ENCODE results near the gene CYP2A6. TPM values are rescaled to one million over a fixed set of nuclear protein-coding genes. Genes with fewer than 3 reads are reported as not detected.

The CYP2A6 gene
- total and polyA plus RNA-seq, 7 experiments from 2014 or later = 0.19 to 0.43 (median 0.27) TPM; not detected in 4

- Histone ChIP-seq H3K4me1 (ENCODE audit: control insufficient read depth in 2 of 2, insufficient read depth in 2 of 2, low read length in 2 of 2) (peaks cover 75 to 80% of the 10 kb centered on the region in 2 donors), H3K4me3 (ENCODE audit: low read length) (peak overlapping the region; percentile 54), H3K27me3 (ENCODE audit: control insufficient read depth in 2 of 2, insufficient read depth in 2 of 2, low read length in 2 of 2) (no peaks in the 10 kb centered on the region), H3K27ac (ENCODE audit: low read depth, low read length) (peak overlapping the region; percentile 87), H3K36me3 (ENCODE audit: control insufficient read depth in 2 of 3, insufficient read depth in 3 of 3, low read length in 3 of 3) (peaks cover 0 to 28% (median 0%) of the 10 kb centered on the region in 3 experiments), H3K9me3 (ENCODE audit: control insufficient read depth in 2 of 3, low read length in 3 of 3) (no peaks in the 10 kb centered on the region)
- no peaks in the 10 kb centered on the region for H3K9me3 Mint-ChIP-seq
- peaks cover 0 to 43% (median 8%) of the 10 kb centered on the region in 5 donors for H3K36me3 Mint-ChIP-seq
- peak overlapping the region; percentile 80 to 100 (median 94) for H3K4me3 Mint-ChIP-seq
- no peaks in the 10 kb centered on the region for H3K27me3 Mint-ChIP-seq
- ChIA-PET POLR2A (interaction anchor here (0.9 to 8.7 kb wide), 8 partner anchors 9 to 460 kb away, joined by 3 to 84 read pairs (median 5); partner anchors contain the start of genes ACTMAP, RAB4B and SNRPA), CTCF (no interaction called here)
- no peak for ATAC-seq
- DNase-seq = no peak
- H3K27ac Mint-ChIP-seq = peak overlapping the region; percentile 95 to 99 (median 98)
- intact Hi-C loops (cut with micrococcal nuclease) = loop anchor here (5.0 kb wide), 3 partner anchors 360 to 550 kb away; partner anchors contain the start of genes SERTAD3 (in 1 of the 2) and TGFB1 (in 1 of the 2)
- peaks cover 64 to 88% (median 85%) of the 10 kb centered on the region in 7 donors for H3K4me1 Mint-ChIP-seq
These were observed 47.7 kb downstream of the CYP2A6 start for GRCh38 chr19:40802300-40803169.

- CTCF ChIA-PET = interaction anchor here (0.9 kb wide), 3 partner anchors 51 to 118 kb away, joined by 3 to 4 read pairs (median 3); partner anchors contain the start of genes ACTMAP and SNRPA
- Histone ChIP-seq H3K4me3 (ENCODE audit: low read length) (peak overlapping the region; percentile 54), H3K36me3 (ENCODE audit: control insufficient read depth in 2 of 3, insufficient read depth in 3 of 3, low read length in 3 of 3) (peaks cover 0 to 25% (median 0%) of the 10 kb centered on the region in 3 experiments), H3K27me3 (ENCODE audit: control insufficient read depth in 2 of 2, insufficient read depth in 2 of 2, low read length in 2 of 2) (no peaks in the 10 kb centered on the region), H3K9me3 (ENCODE audit: control insufficient read depth in 2 of 3, low read length in 3 of 3) (no peaks in the 10 kb centered on the region), H3K4me1 (ENCODE audit: control insufficient read depth in 2 of 2, insufficient read depth in 2 of 2, low read length in 2 of 2) (peaks cover 68 to 72% of the 10 kb centered on the region in 2 donors), H3K27ac (ENCODE audit: low read depth, low read length) (peak overlapping the region; percentile 87)
- Mint-ChIP-seq H3K9me3 (no peaks in the 10 kb centered on the region), H3K36me3 (peaks cover 0 to 41% (median 6%) of the 10 kb centered on the region in 5 donors), H3K4me1 (peaks cover 58 to 84% (median 77%) of the 10 kb centered on the region in 7 donors), H3K27me3 (no peaks in the 10 kb centered on the region), H3K27ac (peak overlapping the region; percentile 80 to 99 (median 98)), H3K4me3 (peak overlapping the region; percentile 80 to 100 (median 94))
- DNase-seq = no peak
- POLR2A ChIA-PET = interaction anchor here (0.6 to 8.7 kb wide), 9 partner anchors 10 to 1365 kb away, joined by 3 to 84 read pairs (median 4); partner anchors contain the start of genes ACTMAP, RAB4B and SNRPA
- no peak for ATAC-seq
- intact Hi-C loops (cut with micrococcal nuclease) = loop anchor here (5.0 kb wide), 3 partner anchors 359 to 551 kb away; partner anchors contain the start of genes SERTAD3 (in 1 of the 2) and TGFB1 (in 1 of the 2)
These were observed 48.6 kb downstream of the CYP2A6 start for GRCh38 chr19:40801426-40802299.

- peaks cover 52 to 80% (median 73%) of the 10 kb centered on the region in 7 donors for H3K4me1 Mint-ChIP-seq
- no peaks in the 10 kb centered on the region for H3K27me3 ChIP-seq (ENCODE audit: control insufficient read depth in 2 of 2, insufficient read depth in 2 of 2, low read length in 2 of 2)
- ATAC-seq = no peak
- peak overlapping the region; percentile 87 for H3K27ac ChIP-seq (ENCODE audit: low read depth, low read length)
- DNase-seq = no peak
- peak overlapping the region in 8 of 9 donors; percentile 80 to 99 (median 96) for H3K27ac Mint-ChIP-seq
- POLR2A ChIA-PET = interaction anchor here (0.6 to 8.7 kb wide), 8 partner anchors 15 to 1366 kb away, joined by 3 to 84 read pairs (median 4); partner anchors contain the start of genes ACTMAP, RAB4B and SNRPA
- no peaks in the 10 kb centered on the region for H3K9me3 Mint-ChIP-seq
- CTCF ChIA-PET = interaction anchor here (0.9 kb wide), 3 partner anchors 50 to 117 kb away, joined by 3 to 4 read pairs (median 3); partner anchors contain the start of genes ACTMAP and SNRPA
- peaks cover 0 to 25% (median 0%) of the 10 kb centered on the region in 3 experiments for H3K36me3 ChIP-seq (ENCODE audit: control insufficient read depth in 2 of 3, insufficient read depth in 3 of 3, low read length in 3 of 3)
- no peaks in the 10 kb centered on the region for H3K9me3 ChIP-seq (ENCODE audit: control insufficient read depth in 2 of 3, low read length in 3 of 3)
- intact Hi-C loops (cut with micrococcal nuclease) = loop anchor here (5.0 kb wide), 3 partner anchors 359 to 551 kb away; partner anchors contain the start of genes SERTAD3 (in 1 of the 2) and TGFB1 (in 1 of the 2)
- H3K4me1 ChIP-seq (ENCODE audit: control insufficient read depth in 2 of 2, insufficient read depth in 2 of 2, low read length in 2 of 2) = peaks cover 61 to 65% of the 10 kb centered on the region in 2 donors
- H3K36me3 Mint-ChIP-seq = peaks cover 0 to 41% (median 7%) of the 10 kb centered on the region in 5 donors
- H3K4me3 ChIP-seq (ENCODE audit: low read length) = peak overlapping the region; percentile 73
- H3K4me3 Mint-ChIP-seq = peak overlapping the region; percentile 80 to 100 (median 94)
- H3K27me3 Mint-ChIP-seq = no peaks in the 10 kb centered on the region
These were observed 49.3 kb downstream of the CYP2A6 start for GRCh38 chr19:40800997-40801377.

- Histone ChIP-seq H3K4me1 (ENCODE audit: control insufficient read depth in 2 of 2, insufficient read depth in 2 of 2, low read length in 2 of 2) (peaks cover 56 to 60% of the 10 kb centered on the region in 2 donors), H3K27me3 (ENCODE audit: control insufficient read depth in 2 of 2, insufficient read depth in 2 of 2, low read length in 2 of 2) (no peaks in the 10 kb centered on the region), H3K36me3 (ENCODE audit: control insufficient read depth in 2 of 3, insufficient read depth in 3 of 3, low read length in 3 of 3) (peaks cover 0 to 25% (median 0%) of the 10 kb centered on the region in 3 experiments), H3K9me3 (ENCODE audit: control insufficient read depth in 2 of 3, low read length in 3 of 3) (no peaks in the 10 kb centered on the region), H3K27ac (ENCODE audit: low read depth, low read length) (peak overlapping the region; percentile 87), H3K4me3 (ENCODE audit: low read length) (peak overlapping the region; percentile 73)
- H3K27me3 Mint-ChIP-seq = no peaks in the 10 kb centered on the region
- intact Hi-C loops (cut with micrococcal nuclease) = loop anchor here (5.0 kb wide), 3 partner anchors 358 to 552 kb away; partner anchors contain the start of genes SERTAD3 (in 1 of the 2) and TGFB1 (in 1 of the 2)
- peaks cover 0 to 41% (median 7%) of the 10 kb centered on the region in 5 donors for H3K36me3 Mint-ChIP-seq
- peak overlapping the region; percentile 89 to 99 (median 94) for H3K27ac Mint-ChIP-seq
- H3K4me1 Mint-ChIP-seq = peaks cover 48 to 74% (median 68%) of the 10 kb centered on the region in 7 donors
- H3K4me3 Mint-ChIP-seq = peak overlapping the region; percentile 84 to 100 (median 94)
- CTCF ChIA-PET = interaction anchor here (0.6 to 0.9 kb wide), 2 partner anchors 79 to 1391 kb away, joined by 3 to 4 read pairs; no protein-coding TSS in a partner anchor
- no peaks in the 10 kb centered on the region for H3K9me3 Mint-ChIP-seq
- DNase-seq (no peak), ATAC-seq (no peak)
- POLR2A ChIA-PET = interaction anchor here (0.6 to 8.7 kb wide), 8 partner anchors 9 to 580 kb away, joined by 3 to 84 read pairs (median 4); partner anchors contain the start of genes ACTMAP, RAB4B and SNRPA
These were observed 49.8 kb downstream of the CYP2A6 start for GRCh38 chr19:40800339-40800996.

GRCh38 chr19:40799558-40800338 is 50.5 kb downstream of the CYP2A6 start:
- Histone ChIP-seq H3K4me1 (ENCODE audit: control insufficient read depth in 2 of 2, insufficient read depth in 2 of 2, low read length in 2 of 2) (peaks cover 49 to 52% of the 10 kb centered on the region in 2 donors), H3K27me3 (ENCODE audit: control insufficient read depth in 2 of 2, insufficient read depth in 2 of 2, low read length in 2 of 2) (no peaks in the 10 kb centered on the region), H3K9me3 (ENCODE audit: control insufficient read depth in 2 of 3, low read length in 3 of 3) (no peaks in the 10 kb centered on the region), H3K27ac (ENCODE audit: low read depth, low read length) (peak overlapping the region; percentile 87), H3K4me3 (ENCODE audit: low read length) (peak overlapping the region; percentile 73), H3K36me3 (ENCODE audit: control insufficient read depth in 2 of 3, insufficient read depth in 3 of 3, low read length in 3 of 3) (peaks cover 0 to 23% (median 0%) of the 10 kb centered on the region in 3 experiments)
- no peak for ATAC-seq
- intact Hi-C loops (cut with micrococcal nuclease) = loop anchor here (2.0 to 5.0 kb wide), 6 partner anchors 109 to 553 kb away; partner anchors contain the start of genes NUMBL (in 1 of the 2), SERTAD1 (in 1 of the 2), SERTAD3 (in 1 of the 2) and TGFB1 (in 1 of the 2)
- ChIA-PET CTCF (interaction anchor here (1.6 to 2.4 kb wide), 3 partner anchors 21 to 137 kb away, joined by 3 to 21 read pairs (median 8); partner anchors contain the start of gene RAB4B), POLR2A (interaction anchor here (0.9 to 8.7 kb wide), 9 partner anchors 7 to 464 kb away, joined by 3 to 89 read pairs (median 8); partner anchors contain the start of genes ACTMAP, HNRNPUL1, MIA and RAB4B)
- peaks cover 41 to 69% (median 61%) of the 10 kb centered on the region in 7 donors for H3K4me1 Mint-ChIP-seq
- peaks cover 0 to 38% (median 7%) of the 10 kb centered on the region in 5 donors for H3K36me3 Mint-ChIP-seq
- H3K4me3 Mint-ChIP-seq = peak overlapping the region; percentile 84 to 100 (median 94)
- no peaks in the 10 kb centered on the region for H3K27me3 Mint-ChIP-seq
- peak overlapping the region; percentile 89 to 99 (median 94) for H3K27ac Mint-ChIP-seq
- no peaks in the 10 kb centered on the region for H3K9me3 Mint-ChIP-seq
- DNase-seq = peak in 2 of 9 donors; percentile 36 to 56

Measured in naive thymus-derived CD4-positive, alpha-beta T cell (primary cell).